Naive B cell (primary cell): ENCODE results near the gene ACTN2. TPM values are rescaled to one million over a fixed set of nuclear protein-coding genes. Genes with fewer than 3 reads are reported as not detected.

ENCODE experiments used
- ATAC-seq, 2 donors: fragments of 150-1000 bp; cut with Tn5 transposase; 2 replicates each; pipeline ENCODE4 v1.10.0; 2021; ENCODE audit warnings: low read depth in 2 of 2, mild to moderate bottlenecking in 2 of 2, moderate library complexity in 2 of 2
- DNase-seq: peaks from one replicate; pipeline ENCODE4 v3.0.0; 2022
- H3K27ac Mint-ChIP-seq, 6 donors: one replicate each; pipeline ENCODE4 v1.8.0; 2020 to 2022; ENCODE audit warnings: mild to moderate bottlenecking in 6 of 6, mixed read lengths in 6 of 6, moderate library complexity in 5 of 6, inconsistent platforms in 2 of 6
- H3K27me3 Mint-ChIP-seq, 3 donors: one replicate each; pipeline ENCODE4 v1.8.0; 2021 to 2022; ENCODE audit warnings: mixed read lengths in 3 of 3, mild to moderate bottlenecking in 1 of 3
- H3K36me3 Mint-ChIP-seq, 2 donors: one replicate each; pipeline ENCODE4 v1.8.0; 2020 to 2022; ENCODE audit warnings: mixed read lengths in 2 of 2, inconsistent platforms in 1 of 2, mild to moderate bottlenecking in 1 of 2
- H3K4me1 Mint-ChIP-seq, 3 donors: one replicate each; pipeline ENCODE4 v1.8.0; 2020 to 2022; ENCODE audit warnings: mixed read lengths in 3 of 3, inconsistent platforms in 1 of 3, mild to moderate bottlenecking in 1 of 3, moderate library complexity in 1 of 3
- H3K4me3 Mint-ChIP-seq, 8 donors: one replicate each; pipeline ENCODE4 v1.8.0; 2020 to 2022; ENCODE audit warnings: mild to moderate bottlenecking in 8 of 8, mixed read lengths in 8 of 8, moderate library complexity in 8 of 8, inconsistent platforms in 2 of 8
- H3K9me3 Mint-ChIP-seq, 7 donors: one replicate each; pipeline ENCODE4 v1.8.0; 2020 to 2022; ENCODE audit warnings: mixed read lengths in 7 of 7, mild to moderate bottlenecking in 5 of 7, inconsistent platforms in 2 of 7, moderate library complexity in 1 of 7
- polyA plus RNA-seq, 6 donors: library from polyadenylated mRNA; unstranded; fragments of 300-500 nt; fragmentation: Illumina TruSeq; gene quantifications; one replicate each; pipeline ENCODE4 v1.2.3, GENCODE V29; 2021; ENCODE audit warnings: low read depth in 6 of 6

Gene ACTN2
- polyA plus RNA-seq, 6 donors from 2014 or later: not detected

- no peak for ATAC-seq
- Mint-ChIP-seq H3K9me3 (peaks cover 0 to 7% (median 4%) of the 10 kb centered on the region in 7 donors), H3K4me3 (no peak overlapping the region), H3K27ac (no peak overlapping the region), H3K36me3 (no peaks in the 10 kb centered on the region), H3K4me1 (no peaks in the 10 kb centered on the region), H3K27me3 (peaks cover 27 to 45% (median 34%) of the 10 kb centered on the region in 3 donors)
- DNase-seq: no peak
Observed at GRCh38 chr1:236673289-236673919, 12.9 kb upstream of the ACTN2 start.

GRCh38 chr1:236677641-236678235 is 8.6 kb upstream of the ACTN2 start:
- peaks cover 0 to 3% (median 0%) of the 10 kb centered on the region in 7 donors for H3K9me3 Mint-ChIP-seq
- H3K27me3 Mint-ChIP-seq: peaks cover 21 to 43% (median 36%) of the 10 kb centered on the region in 3 donors
- no peak overlapping the region for H3K27ac Mint-ChIP-seq
- ATAC-seq: no peak
- DNase-seq: no peak
- no peaks in the 10 kb centered on the region for H3K36me3 Mint-ChIP-seq
- no peaks in the 10 kb centered on the region for H3K4me1 Mint-ChIP-seq
- H3K4me3 Mint-ChIP-seq: no peak overlapping the region

GRCh38 chr1:236681219-236681618 is 5.1 kb upstream of the ACTN2 start:
- no peak overlapping the region for H3K4me3 Mint-ChIP-seq
- peaks cover 7 to 9% (median 7%) of the 10 kb centered on the region in 3 donors for H3K4me1 Mint-ChIP-seq
- H3K36me3 Mint-ChIP-seq: peaks cover 6 to 11% of the 10 kb centered on the region in 2 donors
- ATAC-seq (no peak), DNase-seq (no peak)
- peaks cover 3 to 9% (median 7%) of the 10 kb centered on the region in 7 donors for H3K9me3 Mint-ChIP-seq
- H3K27me3 Mint-ChIP-seq: peaks cover 18 to 45% (median 32%) of the 10 kb centered on the region in 3 donors
- no peak overlapping the region for H3K27ac Mint-ChIP-seq

GRCh38 chr1:236685205-236685916 is 938 bp upstream of the ACTN2 start:
- ATAC-seq: no peak
- Mint-ChIP-seq H3K36me3 (peaks cover 6 to 11% of the 10 kb centered on the region in 2 donors), H3K9me3 (peaks cover 7 to 18% (median 10%) of the 10 kb centered on the region in 7 donors), H3K27ac (peak overlapping the region in 2 of 6 donors; percentile 0 to 91), H3K4me1 (peaks cover 15 to 19% (median 17%) of the 10 kb centered on the region in 3 donors), H3K27me3 (peaks cover 51 to 66% (median 54%) of the 10 kb centered on the region in 3 donors), H3K4me3 (peak overlapping the region; percentile 18 to 92 (median 80))
- DNase-seq: no peak

GRCh38 chr1:236686815-236687160 is 489 bp downstream of the ACTN2 start:
- Mint-ChIP-seq H3K4me3 (peak overlapping the region; percentile 50 to 87 (median 67)), H3K4me1 (peaks cover 15 to 19% (median 17%) of the 10 kb centered on the region in 3 donors)
- no peak for ATAC-seq

GRCh38 chr1:236687273-236687672 is 974 bp downstream of the ACTN2 start:
- no peak overlapping the region for H3K27ac Mint-ChIP-seq
- H3K27me3 Mint-ChIP-seq: peaks cover 59 to 67% (median 65%) of the 10 kb centered on the region in 3 donors
- no peak for ATAC-seq

More at GRCh38 chr1:236686815-236687160, 489 bp downstream of the ACTN2 start:
- Mint-ChIP-seq H3K36me3 (peaks cover 6 to 11% of the 10 kb centered on the region in 2 donors), H3K9me3 (peaks cover 7 to 18% (median 10%) of the 10 kb centered on the region in 7 donors), H3K27ac (no peak overlapping the region), H3K27me3 (peaks cover 55 to 65% (median 60%) of the 10 kb centered on the region in 3 donors)
- no peak for DNase-seq

GRCh38 chr1:236688705-236689104 is 2.4 kb downstream of the ACTN2 start:
- H3K4me3 Mint-ChIP-seq: no peak overlapping the region
- peaks cover 6 to 11% of the 10 kb centered on the region in 2 donors for H3K36me3 Mint-ChIP-seq
- no peak overlapping the region for H3K27ac Mint-ChIP-seq
- ATAC-seq (no peak), DNase-seq (no peak)
- peaks cover 66 to 77% (median 68%) of the 10 kb centered on the region in 3 donors for H3K27me3 Mint-ChIP-seq
- H3K4me1 Mint-ChIP-seq: peaks cover 15 to 19% (median 17%) of the 10 kb centered on the region in 3 donors
- peaks cover 7 to 18% (median 10%) of the 10 kb centered on the region in 7 donors for H3K9me3 Mint-ChIP-seq

More at GRCh38 chr1:236687273-236687672, 974 bp downstream of the ACTN2 start:
- Mint-ChIP-seq H3K4me1 (peaks cover 15 to 19% (median 17%) of the 10 kb centered on the region in 3 donors), H3K36me3 (peaks cover 6 to 11% of the 10 kb centered on the region in 2 donors), H3K4me3 (peak overlapping the region; percentile 50 to 87 (median 67)), H3K9me3 (peaks cover 7 to 18% (median 10%) of the 10 kb centered on the region in 7 donors)
- DNase-seq: no peak

- Mint-ChIP-seq H3K27ac (no peak overlapping the region), H3K36me3 (peaks cover 6 to 11% of the 10 kb centered on the region in 2 donors), H3K9me3 (peaks cover 7 to 18% (median 10%) of the 10 kb centered on the region in 7 donors), H3K4me1 (peaks cover 15 to 19% (median 17%) of the 10 kb centered on the region in 3 donors), H3K4me3 (no peak overlapping the region), H3K27me3 (peaks cover 66 to 82% (median 71%) of the 10 kb centered on the region in 3 donors)
- ATAC-seq (no peak), DNase-seq (no peak)
Observed at GRCh38 chr1:236689713-236690569, 3.6 kb downstream of the ACTN2 start.

- Mint-ChIP-seq H3K27ac (no peak overlapping the region), H3K4me3 (peak overlapping the region in 1 of 8 donors; percentile 41), H3K9me3 (peaks cover 0 to 9% (median 6%) of the 10 kb centered on the region in 7 donors), H3K4me1 (peaks cover 7 to 10% (median 10%) of the 10 kb centered on the region in 3 donors), H3K36me3 (no peaks in the 10 kb centered on the region), H3K27me3 (peaks cover 55 to 70% (median 60%) of the 10 kb centered on the region in 3 donors)
- ATAC-seq (no peak), DNase-seq (no peak)
Observed at GRCh38 chr1:236691348-236691747, 5.0 kb downstream of the ACTN2 start.

- H3K4me1 Mint-ChIP-seq: peaks cover under 1 to 7% (median 6%) of the 10 kb centered on the region in 3 donors
- no peak for ATAC-seq
- no peak for DNase-seq
- H3K27me3 Mint-ChIP-seq: peaks cover 53 to 67% (median 59%) of the 10 kb centered on the region in 3 donors
- peaks cover 0 to 9% (median 4%) of the 10 kb centered on the region in 7 donors for H3K9me3 Mint-ChIP-seq
- H3K36me3 Mint-ChIP-seq: no peaks in the 10 kb centered on the region
- H3K4me3 Mint-ChIP-seq: no peak overlapping the region
- H3K27ac Mint-ChIP-seq: no peak overlapping the region
Observed at GRCh38 chr1:236692128-236692527, 5.8 kb downstream of the ACTN2 start.

- H3K27me3 Mint-ChIP-seq: peaks cover 51 to 66% (median 52%) of the 10 kb centered on the region in 3 donors
- H3K4me3 Mint-ChIP-seq: no peak overlapping the region
- peaks cover 0 to 4% (median 0%) of the 10 kb centered on the region in 7 donors for H3K9me3 Mint-ChIP-seq
- H3K4me1 Mint-ChIP-seq: peaks cover 0 to under 1% (median 0%) of the 10 kb centered on the region in 3 donors
- H3K36me3 Mint-ChIP-seq: no peaks in the 10 kb centered on the region
- ATAC-seq (no peak), DNase-seq (no peak)
- no peak overlapping the region for H3K27ac Mint-ChIP-seq
Observed at GRCh38 chr1:236692742-236693141, 6.4 kb downstream of the ACTN2 start.

- Mint-ChIP-seq H3K4me3 (no peak overlapping the region), H3K27me3 (peaks cover 17 to 23% (median 22%) of the 10 kb centered on the region in 3 donors), H3K9me3 (peaks cover 0 to 1% (median 0%) of the 10 kb centered on the region in 7 donors), H3K4me1 (no peaks in the 10 kb centered on the region), H3K27ac (no peak overlapping the region), H3K36me3 (no peaks in the 10 kb centered on the region)
- DNase-seq: no peak
- ATAC-seq: no peak
Observed at GRCh38 chr1:236699366-236699765, 13.1 kb downstream of the ACTN2 start.
